GM12878 (cell line): ENCODE data around the gene KCNIP2.

Experiments
- CBFB ChIP-seq: IDR thresholded peaks from 2 replicates; pipeline ENCODE4 v1.6.1; 2016; ENCODE audit warnings: antibody characterized with exemption, low read depth
- RB1 ChIP-seq: fragments of 450-650 bp; formaldehyde crosslinking; IDR thresholded peaks from 2 replicates; pipeline ENCODE4 v1.6.1; 2017; ENCODE audit warnings: mild to moderate bottlenecking, borderline replicate concordance
- TF ChIP-seq, protein P1 (sequence below), 3 experiments: IDR thresholded peaks in 2 of 3; conservative IDR thresholded peaks in 1 of 3; 2 replicates each; pipeline ENCODE4 v1.5.1; 2011; ENCODE audit warnings: low read depth in 3 of 3, low read length in 3 of 3, mild to moderate bottlenecking in 3 of 3, control low read depth in 2 of 3, moderate library complexity in 2 of 3, inconsistent platforms in 1 of 3, mixed read lengths in 1 of 3; ENCODE audit not compliant: control insufficient read depth in 2 of 3, insufficient read depth in 1 of 3; ENCODE audit errors: extremely low read depth in 1 of 3

DNA sequence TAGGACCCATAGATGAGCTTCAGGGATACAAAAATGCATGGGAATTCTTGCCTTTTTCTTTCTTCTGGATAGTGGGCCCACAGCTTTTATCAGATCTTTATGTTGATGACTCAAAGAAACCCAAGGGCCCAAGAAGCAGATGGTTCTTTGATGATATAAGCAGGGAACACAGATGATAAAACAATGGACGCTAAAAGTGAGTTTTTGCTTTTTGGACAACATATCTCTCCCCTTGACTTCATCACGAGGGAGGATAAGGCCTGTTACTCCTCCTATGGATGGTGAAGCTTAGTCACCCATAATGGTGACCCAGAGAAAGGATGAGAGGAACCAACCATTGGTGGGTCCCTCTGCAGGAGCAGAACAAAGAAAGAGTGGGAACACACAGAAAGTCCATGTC lies 18.9 kb downstream of the KCNIP2 start:
- TF ChIP-seq, protein P1, sequence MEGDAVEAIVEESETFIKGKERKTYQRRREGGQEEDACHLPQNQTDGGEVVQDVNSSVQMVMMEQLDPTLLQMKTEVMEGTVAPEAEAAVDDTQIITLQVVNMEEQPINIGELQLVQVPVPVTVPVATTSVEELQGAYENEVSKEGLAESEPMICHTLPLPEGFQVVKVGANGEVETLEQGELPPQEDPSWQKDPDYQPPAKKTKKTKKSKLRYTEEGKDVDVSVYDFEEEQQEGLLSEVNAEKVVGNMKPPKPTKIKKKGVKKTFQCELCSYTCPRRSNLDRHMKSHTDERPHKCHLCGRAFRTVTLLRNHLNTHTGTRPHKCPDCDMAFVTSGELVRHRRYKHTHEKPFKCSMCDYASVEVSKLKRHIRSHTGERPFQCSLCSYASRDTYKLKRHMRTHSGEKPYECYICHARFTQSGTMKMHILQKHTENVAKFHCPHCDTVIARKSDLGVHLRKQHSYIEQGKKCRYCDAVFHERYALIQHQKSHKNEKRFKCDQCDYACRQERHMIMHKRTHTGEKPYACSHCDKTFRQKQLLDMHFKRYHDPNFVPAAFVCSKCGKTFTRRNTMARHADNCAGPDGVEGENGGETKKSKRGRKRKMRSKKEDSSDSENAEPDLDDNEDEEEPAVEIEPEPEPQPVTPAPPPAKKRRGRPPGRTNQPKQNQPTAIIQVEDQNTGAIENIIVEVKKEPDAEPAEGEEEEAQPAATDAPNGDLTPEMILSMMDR (IDR thresholded peaks at IDR 0.05 in 2 of 3, conservative IDR thresholded peaks at IDR 0.05 in 1 of 3; ENCODE audit: control insufficient read depth in 2 of 3, extremely low read depth in 1 of 3, insufficient read depth in 1 of 3, low read depth in 3 of 3, low read length in 3 of 3), result no peak
- TF ChIP-seq CBFB (no peak), RB1 (no peak)
